IMR-90 (cell line): Measurements from ENCODE around the gene DMXL1. TPM values are rescaled to one million over a fixed set of nuclear protein-coding genes. Genes with fewer than 3 reads are reported as not detected.

Experiments
- ATAC-seq: fragments of 200-7000 bp; cut with Tn5 transposase; 2 replicates; pipeline ENCODE4 v1.9.1; 2020; ENCODE audit warnings: low read depth, mild to moderate bottlenecking, moderate library complexity
- BruUV-seq: library from RNA; stranded (reverse); fragments of 400-500 nt; replicated peaks from 2 replicates; lab custom pipeline; 2021; lab: Mats Ljungman, UMichigan
- CTCF ChIA-PET: fragments of 300-600 bp; formaldehyde crosslinking; extraction: SDS; loops from one replicate; lab custom pipeline; 2021; ENCODE audit warnings: antibody characterized with exemption; lab: Yijun Ruan, JAX
- POLR2A ChIA-PET: fragments of 300-600 bp; sonication (Branson Sonifier 250); formaldehyde crosslinking; loops from one replicate; lab custom pipeline; 2022; ENCODE audit warnings: antibody characterized with exemption; ENCODE audit not compliant: unreplicated experiment; lab: Charles Lee
- DNase-seq: peaks from one replicate; pipeline ENCODE4 v3.0.0; 2013
- H2AFZ ChIP-seq: replicated peaks from 2 replicates; pipeline ENCODE3; 2013; ENCODE audit warnings: low read length, mild to moderate bottlenecking; ENCODE audit not compliant: poor library complexity
- H2AK5ac ChIP-seq: 2 replicates; pipeline ENCODE4 v1.6.1; 2013; ENCODE audit warnings: low read depth, low read length, inconsistent platforms
- H2AK9ac ChIP-seq: replicated peaks from 2 replicates; pipeline ENCODE3; 2013; ENCODE audit warnings: mild to moderate bottlenecking, low read depth, low read length, moderate library complexity; ENCODE audit not compliant: poor library complexity
- H2BK120ac ChIP-seq: 2 replicates; pipeline ENCODE4 v1.6.1; 2013; ENCODE audit warnings: low read depth, low read length, inconsistent platforms
- H2BK15ac ChIP-seq: 3 replicates; pipeline ENCODE4 v1.6.1; 2013; ENCODE audit warnings: low read depth, low read length, inconsistent platforms
- H2BK20ac ChIP-seq: 2 replicates; pipeline ENCODE4 v1.6.1; 2013; ENCODE audit warnings: low read depth, mild to moderate bottlenecking, inconsistent platforms, low read length, moderate library complexity
- H2BK5ac ChIP-seq: 2 replicates; pipeline ENCODE4 v1.6.1; 2013; ENCODE audit warnings: mild to moderate bottlenecking, low read depth, low read length, inconsistent platforms; ENCODE audit not compliant: poor library complexity, severe bottlenecking
- H3K14ac ChIP-seq: replicated peaks from 2 replicates; pipeline ENCODE4 v1.6.1; 2013; ENCODE audit warnings: low read depth, low read length, inconsistent platforms
- H3K18ac ChIP-seq: 2 replicates; pipeline ENCODE4 v1.6.1; 2013; ENCODE audit warnings: low read depth, low read length, control low read depth
- H3K23ac ChIP-seq: 2 replicates; pipeline ENCODE4 v1.6.1; 2013; ENCODE audit warnings: low read depth, low read length, inconsistent platforms
- H3K27ac ChIP-seq: 2 replicates; pipeline ENCODE4 v1.5.1; 2013; ENCODE audit warnings: mild to moderate bottlenecking, control low read depth, low read length; ENCODE audit not compliant: insufficient read depth
- H3K27me3 ChIP-seq: 2 replicates; pipeline ENCODE4 v1.6.1; 2013; ENCODE audit warnings: low read length; ENCODE audit not compliant: control insufficient read depth, insufficient read depth
- H3K36me3 ChIP-seq: 2 replicates; pipeline ENCODE4 v1.6.1; 2013; ENCODE audit warnings: low read length, mixed read lengths; ENCODE audit not compliant: control insufficient read depth, insufficient read depth
- H3K4ac ChIP-seq: 2 replicates; pipeline ENCODE4 v1.6.1; 2013; ENCODE audit warnings: low read depth, low read length, inconsistent platforms
- H3K4me1 ChIP-seq: 2 replicates; pipeline ENCODE4 v1.6.1; 2013; ENCODE audit warnings: low read length, mixed read lengths; ENCODE audit not compliant: control insufficient read depth, insufficient read depth
- H3K4me2 ChIP-seq: 2 replicates; pipeline ENCODE4 v1.6.1; 2013; ENCODE audit warnings: low read depth, mild to moderate bottlenecking, control low read depth, low read length, moderate library complexity
- H3K4me3 ChIP-seq: 2 replicates; pipeline ENCODE4 v1.5.1; 2013; ENCODE audit warnings: low read depth, mild to moderate bottlenecking, control low read depth, low read length, moderate library complexity; ENCODE audit not compliant: insufficient read depth
- H3K56ac ChIP-seq: 2 replicates; pipeline ENCODE4 v1.6.1; 2013; ENCODE audit warnings: low read length, inconsistent platforms; ENCODE audit not compliant: insufficient read depth; ENCODE audit errors: extremely low read depth
- H3K79me1 ChIP-seq, 2 experiments: 2 replicates each; pipeline ENCODE4 v1.6.1; 2013; ENCODE audit warnings: low read length in 2 of 2, inconsistent platforms in 1 of 2, low read depth in 1 of 2
- H3K9ac ChIP-seq: 2 replicates; pipeline ENCODE4 v1.6.1; 2013; ENCODE audit warnings: low read depth, low read length, control low read depth
- H3K9me1 ChIP-seq: 2 replicates; pipeline ENCODE4 v1.6.1; 2013; ENCODE audit warnings: low read length, inconsistent platforms; ENCODE audit not compliant: insufficient read depth
- H3K9me3 ChIP-seq: 2 replicates; pipeline ENCODE4 v1.6.1; 2013; ENCODE audit warnings: low read length; ENCODE audit not compliant: control insufficient read depth, insufficient read depth
- H4K20me1 ChIP-seq: 2 replicates; pipeline ENCODE4 v1.6.1; 2013; ENCODE audit warnings: low read length, inconsistent platforms; ENCODE audit not compliant: insufficient read depth
- H4K5ac ChIP-seq: 2 replicates; pipeline ENCODE4 v1.6.1; 2013; ENCODE audit warnings: mild to moderate bottlenecking, low read depth, low read length, control low read depth
- H4K8ac ChIP-seq, 2 experiments: 2 replicates each; pipeline ENCODE4 v1.6.1; 2013; ENCODE audit warnings: low read depth in 2 of 2, low read length in 2 of 2, control low read depth in 1 of 2, inconsistent platforms in 1 of 2
- H4K91ac ChIP-seq: 2 replicates; pipeline ENCODE4 v1.6.1; 2013; ENCODE audit warnings: low read depth, low read length, inconsistent platforms; ENCODE audit not compliant: insufficient read depth
- BHLHE40 ChIP-seq: fragments of 150-350 bp; IDR thresholded peaks from 2 replicates; pipeline ENCODE4 v1.6.1; 2016; ENCODE audit warnings: mild to moderate bottlenecking, low read depth, low read length
- CEBPB ChIP-seq: IDR thresholded peaks from 2 replicates; pipeline ENCODE4 v1.6.1; 2012; ENCODE audit warnings: low read depth, low read length, improper control_type of control experiment
- CHD1 ChIP-seq: IDR thresholded peaks from 2 replicates; pipeline ENCODE4 v1.6.1; 2012; ENCODE audit warnings: low read depth, low read length, improper control_type of control experiment
- CTCF ChIP-seq: conservative IDR thresholded peaks from 2 replicates; pipeline ENCODE4 v1.5.1; 2012; ENCODE audit warnings: mild to moderate bottlenecking, low read depth, low read length, improper control_type of control experiment
- FOS ChIP-seq: fragments of 150-350 bp; IDR thresholded peaks from 2 replicates; pipeline ENCODE4 v1.6.1; 2016; ENCODE audit warnings: low read depth, low read length
- MAFK ChIP-seq: IDR thresholded peaks from 2 replicates; pipeline ENCODE4 v1.6.1; 2012; ENCODE audit warnings: low read depth, low read length, improper control_type of control experiment
- MAZ ChIP-seq: IDR thresholded peaks from 2 replicates; pipeline ENCODE4 v1.6.1; 2012; ENCODE audit warnings: low read depth, mild to moderate bottlenecking, low read length, improper control_type of control experiment, moderate library complexity, borderline replicate concordance
- MXI1 ChIP-seq: IDR thresholded peaks from 2 replicates; pipeline ENCODE4 v1.6.1; 2012; ENCODE audit warnings: low read depth, mild to moderate bottlenecking, low read length, moderate library complexity, borderline replicate concordance
- NFE2L2 ChIP-seq: fragments of 150-350 bp; IDR thresholded peaks from 2 replicates; pipeline ENCODE4 v1.6.1; 2016; ENCODE audit warnings: low read depth, mild to moderate bottlenecking, low read length
- RAD21 ChIP-seq: IDR thresholded peaks from 2 replicates; pipeline ENCODE4 v1.6.1; 2012; ENCODE audit warnings: low read length, improper control_type of control experiment
- RFX5 ChIP-seq: IDR thresholded peaks from 2 replicates; pipeline ENCODE4 v1.8.0; 2012; ENCODE audit warnings: low read depth, mild to moderate bottlenecking, low read length, moderate library complexity
- SMC3 ChIP-seq: fragments of 150-350 bp; IDR thresholded peaks from 2 replicates; pipeline ENCODE4 v1.6.1; 2016; ENCODE audit warnings: low read depth, mild to moderate bottlenecking, antibody characterized with exemption, low read length, moderate library complexity
- USF2 ChIP-seq: fragments of 150-350 bp; IDR thresholded peaks from 2 replicates; pipeline ENCODE4 v1.6.1; 2017; ENCODE audit warnings: mild to moderate bottlenecking, antibody characterized with exemption, low read length, low read depth
- WGBS, 2 experiments: methylation state at CpG; one replicate each; pipeline versions ENCODE4 v1.1.5 to v1.1.7; 2013; ENCODE audit warnings: missing lambda C conversion rate in 2 of 2; ENCODE audit not compliant: insufficient read length in 1 of 2; ENCODE audit errors: extremely low coverage in 2 of 2; 5-methylcytosine and 5-hydroxymethylcytosine counted together
- dilution Hi-C: fragments of 300-500 bp; cut with HindIII; formaldehyde crosslinking; loops from one replicate; pipeline ENCODE4 v1.14.3; 2018; ENCODE audit warnings: low sequenced_read_pairs; ENCODE audit not compliant: unreplicated experiment
- in situ Hi-C: fragments of 300-500 bp; cut with MboI; formaldehyde crosslinking; loops from 3 replicates; pipeline ENCODE4 v1.14.3; 2019; ENCODE audit warnings: low sequenced_read_pairs, inconsistent platforms, mixed read lengths
- intact Hi-C: fragments of 100-400 bp; cut with micrococcal nuclease; formaldehyde crosslinking; loops from 2 replicates; pipeline ENCODE4 v1.10.0; 2022
- polyA plus RNA-seq, 3 experiments: library from polyadenylated mRNA; depleted of rRNA; stranded (reverse); fragments of >200 nt; gene quantifications; 2 replicates each; pipeline ENCODE4 v1.2.3, GENCODE V29; 2012; ENCODE audit warnings: low replicate concordance in 1 of 3
- total RNA-seq: library from RNA; depleted of rRNA; stranded (reverse); fragments of >200 nt; gene quantifications from 2 replicates; pipeline ENCODE4 v1.2.3, GENCODE V29; 2012
- TF ChIP-seq, protein P1 (sequence below): fragments of 150-350 bp; IDR thresholded peaks from 2 replicates; pipeline ENCODE4 v1.6.1; 2016; ENCODE audit warnings: low read depth, mild to moderate bottlenecking, low read length, moderate library complexity, borderline replicate concordance

DMXL1 gene
- total and polyA plus RNA-seq, 2 of the 4 experiments (the other 2 are of a cell fraction), result 8.1 to 21.5 TPM

GRCh38 chr5:119079318-119079921 lies 8.5 kb downstream of the DMXL1 start:
- Histone ChIP-seq H3K18ac (no peak overlapping the region), H2BK120ac (no peak overlapping the region), H4K8ac (no peak overlapping the region), H3K36me3 (no peaks in the 10 kb centered on the region), H4K20me1 (peaks cover 6% of the 10 kb centered on the region; the same call in 1 of the 2 replicates), H4K5ac (no peak overlapping the region), H3K4me2 (peak overlapping the region; percentile 13; the same call in 1 of the 2 replicates), H2BK15ac (no peak overlapping the region), H3K23ac (no peak overlapping the region), H3K4me3 (no peak overlapping the region), H2AK5ac (no peak overlapping the region), H4K91ac (no peak overlapping the region), H2AK9ac (no peak overlapping the region), H3K9ac (no peak overlapping the region), H3K14ac (no peak overlapping the region), H3K27me3 (no peaks in the 10 kb centered on the region), H2AFZ (no peak overlapping the region), H3K9me3 (no peaks in the 10 kb centered on the region), H3K79me1 (peaks cover 33 to 40% of the 10 kb centered on the region in 2 experiments), H3K4ac (no peak overlapping the region), H3K4me1 (peaks cover 2% of the 10 kb centered on the region; the same call in 1 of the 2 replicates), H3K27ac (no peak overlapping the region), H2BK20ac (no peak overlapping the region), H3K9me1 (peaks cover 2% of the 10 kb centered on the region; the same call in 1 of the 2 replicates), H2BK5ac (no peak overlapping the region), H3K56ac (no peak overlapping the region)
- TF ChIP-seq MXI1 (no peak), CTCF (no peak), MAZ (no peak), NFE2L2 (no peak), RFX5 (no peak), FOS (no peak), CHD1 (no peak), BHLHE40 (no peak), USF2 (no peak), RAD21 (no peak), CEBPB (no peak), SMC3 (no peak), MAFK (no peak)
- TF ChIP-seq, protein P1, sequence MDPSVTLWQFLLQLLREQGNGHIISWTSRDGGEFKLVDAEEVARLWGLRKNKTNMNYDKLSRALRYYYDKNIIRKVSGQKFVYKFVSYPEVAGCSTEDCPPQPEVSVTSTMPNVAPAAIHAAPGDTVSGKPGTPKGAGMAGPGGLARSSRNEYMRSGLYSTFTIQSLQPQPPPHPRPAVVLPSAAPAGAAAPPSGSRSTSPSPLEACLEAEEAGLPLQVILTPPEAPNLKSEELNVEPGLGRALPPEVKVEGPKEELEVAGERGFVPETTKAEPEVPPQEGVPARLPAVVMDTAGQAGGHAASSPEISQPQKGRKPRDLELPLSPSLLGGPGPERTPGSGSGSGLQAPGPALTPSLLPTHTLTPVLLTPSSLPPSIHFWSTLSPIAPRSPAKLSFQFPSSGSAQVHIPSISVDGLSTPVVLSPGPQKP, result no peak
- no CpG with 5 or more reads among the region's 3 CpGs for WGBS, 2 experiments
- ATAC-seq (peak; percentile 24; the same call in 1 of the 2 replicates), DNase-seq (peak; percentile 12)
- dilution Hi-C loops, result no loop called here
- CTCF ChIA-PET, result no interaction called here
- no TSS peak for BruUV-seq
- intact Hi-C loops, result no loop called here
- in situ Hi-C loops, result no loop called here
- POLR2A ChIA-PET, result no interaction called here
